ENCODE measurements around the gene ISG20.

DNA sequence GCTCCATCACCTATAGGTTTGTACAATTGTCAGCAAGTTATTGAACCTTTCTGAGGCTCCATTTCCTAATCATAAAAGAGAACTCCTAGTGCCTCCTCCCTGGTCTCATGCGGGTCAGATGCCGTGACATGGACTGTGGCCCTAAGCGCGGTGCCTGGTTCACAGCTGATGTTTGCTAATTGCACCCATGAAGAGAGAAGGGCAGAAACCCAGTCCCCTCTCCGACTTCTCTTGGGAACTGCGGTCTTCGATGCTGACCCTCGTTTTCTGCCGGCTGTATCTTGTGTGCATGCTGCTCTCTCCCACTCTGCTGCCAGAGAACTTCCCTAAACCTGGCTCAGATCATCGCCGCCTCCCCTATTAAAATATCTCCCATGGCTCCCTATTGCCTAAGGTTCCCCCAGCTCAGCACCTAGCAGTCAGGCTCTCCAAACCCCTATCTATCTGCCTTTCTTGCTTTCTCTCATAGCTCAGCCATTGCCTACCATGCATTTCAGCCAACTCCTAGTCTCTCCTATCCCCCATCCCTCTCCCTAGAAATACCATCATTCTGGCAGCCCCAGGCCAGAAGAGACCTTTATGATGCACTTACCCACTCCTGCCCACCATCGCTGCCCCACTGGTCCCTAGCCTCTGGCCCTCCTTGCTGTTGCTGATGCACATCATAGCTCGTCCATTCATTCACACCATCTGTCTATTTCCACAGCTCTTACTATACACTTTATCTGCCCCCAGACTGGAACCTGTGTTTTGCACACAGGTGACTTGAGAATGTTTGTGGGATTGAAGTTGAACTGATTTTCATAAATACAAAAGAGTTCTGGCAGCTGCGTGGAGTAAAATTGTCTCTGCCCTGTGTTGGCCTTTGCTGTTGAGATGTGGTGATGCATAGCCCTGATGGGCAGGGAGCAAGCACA lies 6.6 kb downstream of the ISG20 start:
- TF ChIP-seq POLR2A (IDR thresholded peaks at IDR 0.05; ENCODE audit: control extremely low read depth in 1 of 2, low read depth in 2 of 2, low read length in 2 of 2) (no peak), BCL11A (IDR thresholded peaks at IDR 0.05; ENCODE audit: low read depth in 2 of 2, low read length in 2 of 2) (no peak), SP1 (IDR thresholded peaks at IDR 0.05; ENCODE audit: low read depth, low read length) (no peak), CBX8 (IDR thresholded peaks at IDR 0.05; ENCODE audit: borderline replicate concordance, low read depth, low read length) (no peak), SIRT6 (IDR thresholded peaks at IDR 0.05; ENCODE audit: low read length) (no peak), NRF1 (IDR thresholded peaks at IDR 0.05; ENCODE audit: low read depth, low read length) (no peak), EZH2 (IDR thresholded peaks at IDR 0.05; ENCODE audit: low read depth, low read length, severe bottlenecking) (no peak), TAF1 (IDR thresholded peaks at IDR 0.05; ENCODE audit: low read depth, low read length) (no peak)
- TF ChIP-seq, protein P1, sequence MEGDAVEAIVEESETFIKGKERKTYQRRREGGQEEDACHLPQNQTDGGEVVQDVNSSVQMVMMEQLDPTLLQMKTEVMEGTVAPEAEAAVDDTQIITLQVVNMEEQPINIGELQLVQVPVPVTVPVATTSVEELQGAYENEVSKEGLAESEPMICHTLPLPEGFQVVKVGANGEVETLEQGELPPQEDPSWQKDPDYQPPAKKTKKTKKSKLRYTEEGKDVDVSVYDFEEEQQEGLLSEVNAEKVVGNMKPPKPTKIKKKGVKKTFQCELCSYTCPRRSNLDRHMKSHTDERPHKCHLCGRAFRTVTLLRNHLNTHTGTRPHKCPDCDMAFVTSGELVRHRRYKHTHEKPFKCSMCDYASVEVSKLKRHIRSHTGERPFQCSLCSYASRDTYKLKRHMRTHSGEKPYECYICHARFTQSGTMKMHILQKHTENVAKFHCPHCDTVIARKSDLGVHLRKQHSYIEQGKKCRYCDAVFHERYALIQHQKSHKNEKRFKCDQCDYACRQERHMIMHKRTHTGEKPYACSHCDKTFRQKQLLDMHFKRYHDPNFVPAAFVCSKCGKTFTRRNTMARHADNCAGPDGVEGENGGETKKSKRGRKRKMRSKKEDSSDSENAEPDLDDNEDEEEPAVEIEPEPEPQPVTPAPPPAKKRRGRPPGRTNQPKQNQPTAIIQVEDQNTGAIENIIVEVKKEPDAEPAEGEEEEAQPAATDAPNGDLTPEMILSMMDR (IDR thresholded peaks at IDR 0.05; ENCODE audit: control extremely low read depth in 1 of 3, insufficient read depth in 1 of 3, low read depth in 1 of 3, low read length in 3 of 3): no peak
